NCI-H82 (cell line): ENCODE results near the gene TMEM243.
A peak's percentile ranks its signal among the peaks of the same experiment; 100 is the strongest.
"Not testable (repeated sequence)": the region's sequence is repeated elsewhere in the genome, so short reads cannot be mapped to it uniquely, and the experiment has no call there.

Source experiments
- DNase-seq: peaks from one replicate; lab custom pipeline; 2025; lab: John Stamatoyannopoulos, UW

TMEM243 gene

DNA sequence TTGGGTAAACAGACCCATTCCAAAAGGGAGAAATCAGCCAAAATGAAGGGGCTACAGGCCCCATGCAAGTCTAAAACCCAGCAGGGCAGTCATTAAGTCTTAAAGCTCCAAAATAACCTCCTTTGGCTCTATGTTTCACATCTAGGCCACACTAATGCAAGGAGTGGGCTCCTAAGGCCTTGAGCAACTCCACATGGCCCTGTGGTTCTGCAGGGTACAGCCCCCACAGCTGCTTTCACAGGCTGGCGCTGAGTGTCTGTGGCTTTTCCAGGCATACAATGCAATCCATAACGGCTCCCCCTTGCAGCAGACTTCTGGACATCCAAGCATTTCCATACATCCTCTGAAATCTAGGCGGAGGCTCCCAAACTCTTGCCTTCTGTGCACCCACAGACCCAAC, 9.0 kb downstream of the TMEM243 start:
- DNase-seq: no peak

DNA sequence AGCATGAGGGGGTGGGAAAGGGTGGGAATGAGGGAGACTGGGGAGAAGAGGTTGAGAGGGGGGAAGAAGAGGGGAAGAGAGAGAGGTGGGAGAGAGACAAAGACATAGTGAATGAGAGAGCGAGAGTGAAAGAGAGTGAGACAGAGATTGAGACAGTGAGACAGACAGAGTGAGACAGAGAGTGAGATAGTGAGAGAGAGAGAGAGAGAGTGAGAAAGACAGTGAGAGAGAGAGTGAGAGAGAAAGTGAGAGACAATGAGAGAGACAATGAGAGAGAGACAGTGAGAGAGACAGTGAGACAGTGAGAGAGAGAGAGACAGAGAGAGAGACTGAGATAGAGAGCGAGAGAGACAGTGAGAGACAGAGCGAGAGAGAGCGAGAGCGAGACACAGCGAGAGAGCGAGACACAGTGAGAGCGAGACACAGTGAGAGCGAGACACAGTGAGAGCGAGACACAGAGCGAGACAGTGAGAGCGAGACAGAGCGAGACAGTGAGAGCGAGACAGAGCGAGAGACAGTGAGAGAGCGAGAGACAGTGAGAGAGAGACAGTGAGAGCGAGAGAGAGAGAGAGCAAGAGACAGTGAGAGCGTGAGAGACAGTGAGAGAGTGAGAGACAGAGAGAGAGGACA, 10.1 kb downstream of the TMEM243 start:
- DNase-seq: no peak

DNA sequence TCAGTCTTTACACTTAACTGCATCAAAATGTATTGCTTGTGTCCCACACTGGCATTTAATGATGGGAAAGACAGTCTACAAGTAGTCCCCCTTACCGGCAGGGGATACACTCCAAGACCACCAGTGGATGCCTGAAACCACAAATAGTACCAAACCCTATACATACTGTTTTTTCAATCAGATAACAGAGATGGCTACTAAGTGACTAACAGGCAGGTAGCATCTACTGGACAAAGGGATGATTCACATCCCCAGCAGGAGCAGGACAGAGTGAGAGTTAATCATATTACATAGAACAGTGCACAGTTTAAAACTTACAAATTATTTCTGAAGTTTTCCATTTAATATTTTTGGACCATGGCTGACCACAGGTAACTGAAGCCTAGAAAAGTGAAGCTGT, 13.2 kb downstream of the TMEM243 start:
- DNase-seq: no peak

DNA sequence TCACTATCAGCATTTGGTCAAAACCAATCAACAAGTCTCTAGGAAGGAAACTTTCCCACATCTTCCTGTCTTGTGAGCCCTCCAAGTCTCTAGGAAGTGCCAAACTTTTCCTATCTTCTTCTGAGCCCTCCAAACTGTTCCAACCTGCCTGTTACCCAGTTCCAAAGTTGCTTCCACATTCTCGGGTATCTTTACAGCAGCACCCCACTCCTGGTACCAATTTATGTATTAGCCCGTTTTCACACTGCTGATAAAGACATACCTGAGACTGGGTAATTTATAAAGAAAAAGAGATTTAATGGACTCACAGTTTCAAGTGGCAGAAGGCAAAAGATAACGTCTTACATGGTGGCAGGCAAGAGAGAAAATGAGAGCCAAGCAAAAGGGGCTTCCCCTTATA, 13.8 kb downstream of the TMEM243 start:
- not testable (repeated sequence) for DNase-seq

DNA sequence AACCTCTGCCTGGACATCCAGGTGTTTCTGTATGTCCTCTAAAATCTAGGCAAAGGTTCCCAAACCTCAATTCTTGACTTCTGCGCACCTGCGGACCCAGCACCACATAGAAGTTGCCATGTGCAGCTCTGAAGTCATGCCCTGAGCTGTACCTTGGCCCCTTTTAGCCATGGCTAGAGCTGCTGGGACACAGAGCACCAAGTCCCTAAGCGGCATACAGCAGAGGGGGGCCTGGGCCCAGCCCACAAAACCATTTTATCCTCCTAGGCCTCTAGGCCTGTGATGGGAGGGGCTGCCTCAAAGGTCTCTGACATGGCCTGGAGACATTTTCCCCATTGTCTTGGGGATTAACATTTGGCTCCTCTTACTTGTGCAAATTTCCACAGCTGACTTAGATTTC, 14.6 kb downstream of the TMEM243 start:
- DNase-seq: peak; percentile 19

DNA sequence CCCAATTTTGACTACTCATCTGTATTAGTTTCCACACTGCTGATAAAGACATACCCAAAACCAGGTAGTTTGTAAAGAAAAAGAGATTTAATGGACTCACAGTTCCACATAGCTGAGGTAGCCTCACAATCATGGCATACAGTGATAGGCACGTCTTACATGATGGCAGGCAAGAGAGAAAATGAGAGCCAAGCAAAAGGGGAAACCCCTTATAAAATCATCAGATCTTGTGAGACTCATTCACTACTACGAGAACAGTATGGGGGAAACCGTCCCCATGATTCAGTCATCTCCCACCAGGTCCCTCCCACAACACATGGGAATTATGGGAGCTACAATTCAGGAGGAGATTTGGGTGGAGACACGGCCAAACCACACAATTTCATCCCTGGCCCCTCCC, 15.6 kb downstream of the TMEM243 start:
- DNase-seq: not testable (repeated sequence)

DNA sequence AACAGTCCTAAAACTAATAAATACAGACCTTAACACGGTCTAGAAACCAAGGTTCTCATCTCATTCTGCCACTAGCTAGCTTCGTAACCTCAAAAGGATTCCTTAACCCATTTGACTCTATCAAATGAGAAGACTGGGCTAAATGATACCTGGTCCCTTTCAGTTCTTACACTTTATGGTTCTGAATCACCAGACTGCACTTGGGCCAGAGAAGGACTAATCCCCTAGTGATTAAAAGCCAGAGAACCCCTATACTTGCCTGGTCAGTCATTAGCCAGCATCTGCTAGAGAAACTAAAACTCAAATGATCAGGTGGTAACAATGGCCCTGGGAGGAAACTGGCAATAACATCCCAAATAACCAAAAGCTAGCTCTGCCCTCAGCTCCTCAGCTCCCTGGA, 16.8 kb downstream of the TMEM243 start:
- DNase-seq: no peak

DNA sequence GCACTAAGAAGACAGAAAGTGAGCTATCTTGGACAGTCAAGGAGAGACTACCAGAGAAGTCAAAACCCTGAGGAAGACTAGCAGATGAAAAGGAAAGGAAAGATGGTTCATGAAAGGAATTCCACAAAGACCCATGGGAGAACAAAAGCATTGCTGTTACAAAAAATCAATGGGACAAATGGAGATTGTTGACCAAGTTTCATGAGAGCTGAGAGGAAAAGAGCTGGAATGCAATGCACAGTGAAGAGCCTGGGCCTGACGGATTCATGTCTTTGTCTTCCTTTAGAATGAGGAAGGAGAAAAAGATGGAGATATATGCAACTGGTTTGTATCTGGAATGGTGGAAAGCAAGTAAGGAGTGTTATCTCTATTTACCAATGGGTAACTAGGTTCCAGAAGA, 17.3 kb downstream of the TMEM243 start:
- no peak for DNase-seq

DNA sequence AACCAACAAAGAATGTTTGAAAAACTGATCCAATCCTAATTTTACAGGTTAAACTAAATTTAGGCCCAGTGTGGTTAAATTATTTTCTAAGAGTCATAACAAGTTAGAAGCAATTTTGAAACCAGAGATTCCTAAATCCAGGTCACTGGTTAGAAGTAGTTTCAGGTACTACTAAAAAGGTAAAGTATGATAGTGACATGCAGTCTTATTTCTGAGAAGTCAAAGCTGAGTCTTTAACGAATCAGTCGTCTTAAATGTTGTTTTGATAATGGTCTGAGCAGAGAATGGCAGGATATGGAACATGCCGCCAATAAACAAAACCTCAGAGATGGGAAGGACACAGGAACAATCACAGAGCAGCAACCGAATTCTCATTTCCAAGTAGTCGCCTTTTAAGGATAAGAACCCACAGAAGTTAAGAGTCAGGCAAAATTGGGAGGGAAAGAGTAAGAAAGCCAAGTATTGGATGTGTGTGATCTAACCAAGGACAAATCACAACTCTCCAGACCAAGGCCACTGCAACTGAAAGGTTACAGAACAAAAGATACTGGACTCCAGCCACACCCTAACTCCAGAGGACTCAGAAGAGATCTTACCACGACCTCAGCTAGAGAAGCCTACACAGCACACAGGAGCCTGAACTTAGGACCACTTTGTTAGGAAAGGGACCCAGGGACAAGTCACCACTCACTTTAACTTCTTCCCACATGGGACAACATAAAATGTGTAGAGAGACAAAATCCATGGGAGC, 19.7 kb downstream of the TMEM243 start:
- no peak for DNase-seq

DNA sequence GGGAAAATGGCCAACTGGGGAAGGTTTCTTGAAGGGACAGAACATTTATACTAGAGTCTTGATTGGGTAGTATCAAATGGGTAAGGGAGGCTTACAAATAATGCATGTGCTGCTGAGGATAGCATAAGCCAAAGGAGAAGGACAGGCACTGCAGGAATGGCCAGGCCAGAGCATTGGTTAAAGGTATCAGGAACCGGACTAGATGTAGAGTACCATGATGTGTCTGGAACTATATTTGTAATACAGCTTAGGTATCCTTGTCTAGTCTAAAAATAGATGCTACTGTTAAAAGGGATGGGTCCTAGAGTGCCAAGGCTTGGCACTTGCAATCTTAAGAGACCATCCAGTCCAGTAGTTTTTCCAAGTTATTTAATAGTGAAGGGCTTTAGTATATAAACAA, 20.3 kb downstream of the TMEM243 start:
- DNase-seq: no peak

DNA sequence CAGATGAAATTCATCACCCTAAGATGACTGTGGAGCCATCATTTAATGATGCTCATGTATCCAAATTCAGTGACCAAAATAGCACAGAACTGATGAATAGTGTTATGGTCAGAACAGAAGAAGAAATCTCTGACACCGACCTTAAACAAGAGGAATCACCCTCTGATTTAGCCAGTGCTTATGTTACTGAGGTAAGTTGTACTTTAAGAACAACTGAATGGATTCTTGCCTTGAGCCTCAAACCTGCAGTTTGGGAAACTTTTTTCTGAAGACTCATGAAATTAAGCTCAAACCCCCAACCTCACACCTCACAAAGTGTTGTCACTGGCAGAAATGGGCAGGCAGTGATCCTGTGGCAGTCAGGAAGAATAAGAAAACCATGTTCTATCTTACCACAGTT, 25.6 kb downstream of the TMEM243 start:
- DNase-seq: no peak

DNA sequence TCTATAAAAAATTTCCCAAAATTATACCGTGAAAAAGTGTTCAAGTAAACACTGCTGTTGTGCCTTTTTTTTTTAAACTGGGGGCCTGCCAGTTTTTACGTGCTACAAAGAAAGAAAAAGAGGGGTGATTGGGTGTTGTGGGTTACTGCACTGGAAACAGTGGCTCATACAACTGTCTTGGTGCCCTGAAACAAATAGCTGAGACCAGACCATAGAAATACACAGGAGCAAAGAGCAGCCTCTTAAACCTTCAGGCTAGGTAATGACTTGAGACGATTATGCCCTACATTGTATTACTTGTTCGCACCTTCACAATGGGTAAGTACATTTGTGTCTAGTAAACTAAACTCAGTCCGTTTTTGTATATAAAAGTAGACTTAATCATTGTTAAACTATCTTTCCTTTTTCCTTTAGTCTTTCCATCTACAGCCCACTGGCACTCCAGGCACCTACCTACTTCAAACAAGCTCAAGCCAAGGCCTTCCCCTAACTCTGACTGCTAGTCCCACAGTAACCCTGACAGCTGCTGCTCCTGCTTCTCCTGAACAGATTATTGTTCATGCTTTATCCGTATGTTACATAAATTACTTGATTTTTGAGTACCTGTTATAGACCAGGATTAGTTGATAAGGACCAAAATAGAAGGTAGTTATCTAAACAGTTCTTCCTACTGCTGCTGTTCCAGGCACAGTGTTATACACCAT, 26.6 kb downstream of the TMEM243 start:
- DNase-seq: no peak

DNA sequence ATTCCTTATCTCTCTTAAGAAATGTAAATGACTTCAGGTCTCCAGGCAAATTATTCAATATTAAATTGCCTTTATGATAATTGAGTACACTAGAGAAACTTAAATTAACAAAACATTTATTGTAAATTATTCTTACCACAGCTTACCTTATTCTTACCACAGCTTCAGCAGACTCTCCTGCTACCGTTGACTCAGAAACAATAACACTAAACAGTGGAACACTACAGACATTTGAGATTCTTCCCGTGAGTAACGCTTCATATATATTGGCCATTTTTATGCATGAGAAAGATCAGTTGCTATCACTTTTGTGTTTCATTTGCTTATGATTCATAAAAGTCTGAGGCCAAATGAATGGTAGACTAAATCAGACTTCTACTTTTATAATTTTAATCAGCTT, 28.7 kb downstream of the TMEM243 start:
- no peak for DNase-seq

DNA sequence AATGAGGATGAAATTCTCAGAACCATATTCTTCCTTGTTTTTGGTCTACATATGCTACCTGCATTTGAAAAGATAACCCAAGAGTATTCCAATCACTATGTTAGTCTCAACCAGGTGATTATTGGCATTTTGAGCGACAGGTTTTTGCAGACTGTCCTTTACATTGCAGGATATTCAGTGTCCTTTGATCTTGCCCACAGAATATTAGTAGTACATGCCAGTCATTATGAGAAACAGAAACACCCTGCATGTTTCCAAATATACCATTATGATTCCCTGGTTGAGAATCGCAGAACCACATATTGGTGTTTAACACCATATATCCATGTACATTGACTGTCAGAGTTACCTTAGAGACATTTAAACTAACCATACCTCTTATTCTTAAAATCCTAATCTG, 30.6 kb downstream of the TMEM243 start:
- no peak for DNase-seq

DNA sequence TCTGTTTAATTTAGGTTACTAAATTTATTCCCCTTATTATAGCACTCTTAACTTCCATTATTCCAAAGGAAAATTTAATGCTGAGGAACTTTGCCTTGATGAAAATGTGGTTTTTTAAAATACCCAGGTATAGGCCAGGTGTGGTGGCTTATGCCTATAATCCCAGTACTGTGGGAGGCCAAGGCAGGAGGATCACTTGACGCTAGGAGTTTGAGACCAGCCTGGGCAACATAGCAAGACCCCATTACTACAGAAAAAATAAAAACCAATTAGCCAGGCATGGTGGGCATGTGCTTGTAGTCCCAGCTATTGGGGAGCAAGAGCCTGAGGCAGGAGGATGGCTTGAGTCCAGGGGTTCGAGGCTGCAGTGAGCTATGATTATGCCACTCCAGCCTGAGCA, 32.4 kb downstream of the TMEM243 start:
- DNase-seq: no peak

DNA sequence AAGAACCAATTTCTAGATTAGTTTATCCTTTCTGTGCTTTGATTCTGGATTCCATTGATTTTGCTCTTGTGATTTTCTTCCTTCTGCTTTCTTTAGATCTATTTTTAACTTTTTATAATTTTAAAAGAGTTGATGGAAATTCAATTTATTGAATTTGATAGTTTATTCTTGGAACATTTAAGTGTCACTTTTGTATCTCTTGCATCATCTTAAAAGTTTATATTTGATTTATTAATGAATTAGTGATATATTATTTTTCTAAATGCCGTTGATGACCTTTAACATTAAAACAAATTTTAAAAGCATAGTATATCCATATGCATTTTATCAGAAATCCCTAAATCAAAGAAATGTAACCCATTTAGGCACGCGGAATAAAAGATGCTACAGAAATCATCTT, 40.4 kb downstream of the TMEM243 start:
- no peak for DNase-seq

DNA sequence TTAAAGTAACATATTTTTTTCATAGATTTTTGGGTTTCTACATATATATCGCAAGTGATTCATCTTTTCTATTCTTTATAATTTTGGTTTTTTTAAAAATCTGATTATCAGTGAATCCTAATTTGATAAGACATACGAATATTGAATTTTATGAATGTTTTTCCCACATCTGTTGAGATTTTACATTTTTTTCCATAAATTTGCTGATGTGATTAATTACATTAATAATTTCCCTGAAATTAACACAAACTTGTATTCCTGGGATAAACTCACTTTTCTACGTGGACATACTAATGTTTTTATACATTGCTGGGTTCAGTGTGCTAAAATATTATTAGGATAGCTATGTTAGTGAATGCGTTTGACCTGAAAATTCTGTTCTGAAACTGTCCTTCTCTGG, 41.2 kb downstream of the TMEM243 start:
- DNase-seq: no peak

DNA sequence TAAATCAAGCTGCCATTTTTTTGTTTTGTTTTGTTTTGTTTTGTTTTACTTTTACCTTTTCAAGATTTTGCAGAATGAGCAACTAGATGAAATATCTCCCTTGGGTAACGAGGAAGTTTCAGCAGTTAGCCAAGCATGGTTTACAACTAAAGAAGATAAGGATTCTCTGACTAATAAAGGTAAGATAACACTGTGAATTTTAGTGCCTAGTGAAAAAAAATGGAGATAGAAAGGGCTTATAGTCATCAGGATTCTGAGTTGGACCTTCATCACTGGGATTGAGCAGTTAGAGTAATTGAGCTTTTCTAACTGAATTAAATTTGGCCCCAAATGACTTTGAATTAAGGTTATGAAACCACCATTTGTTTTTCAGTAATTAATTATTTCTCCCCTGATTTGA, 46.1 kb downstream of the TMEM243 start:
- no peak for DNase-seq

DNA sequence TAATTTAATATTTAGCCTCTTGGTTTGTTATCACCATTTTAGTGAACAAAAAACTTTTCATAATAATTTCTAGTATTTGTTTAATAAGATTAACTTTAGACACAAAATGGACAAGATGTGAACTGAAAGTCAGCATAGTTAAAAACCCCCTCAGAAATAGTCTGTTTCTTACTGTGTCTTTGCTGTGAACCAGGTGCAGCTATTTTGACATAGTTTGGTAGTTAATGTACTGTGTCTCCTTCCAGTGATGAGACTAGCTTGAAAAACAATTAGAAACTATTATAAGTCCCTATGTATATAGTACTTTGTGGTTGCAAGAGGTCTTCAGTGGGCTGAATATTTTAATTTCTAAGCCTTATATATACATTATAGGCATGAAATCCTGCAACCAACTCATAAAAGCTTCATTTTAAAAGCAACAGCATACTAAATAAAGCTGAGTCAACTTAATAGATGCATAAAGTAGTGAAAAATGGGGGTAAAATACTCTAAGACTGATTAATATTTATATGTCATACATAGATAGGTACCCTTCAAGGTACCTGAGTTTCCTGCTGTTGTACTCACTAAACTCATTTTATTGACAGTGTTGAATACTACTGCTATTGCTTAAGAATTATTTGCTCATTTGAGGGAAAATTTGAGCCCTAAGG, 48.1 kb downstream of the TMEM243 start:
- DNase-seq: no peak

DNA sequence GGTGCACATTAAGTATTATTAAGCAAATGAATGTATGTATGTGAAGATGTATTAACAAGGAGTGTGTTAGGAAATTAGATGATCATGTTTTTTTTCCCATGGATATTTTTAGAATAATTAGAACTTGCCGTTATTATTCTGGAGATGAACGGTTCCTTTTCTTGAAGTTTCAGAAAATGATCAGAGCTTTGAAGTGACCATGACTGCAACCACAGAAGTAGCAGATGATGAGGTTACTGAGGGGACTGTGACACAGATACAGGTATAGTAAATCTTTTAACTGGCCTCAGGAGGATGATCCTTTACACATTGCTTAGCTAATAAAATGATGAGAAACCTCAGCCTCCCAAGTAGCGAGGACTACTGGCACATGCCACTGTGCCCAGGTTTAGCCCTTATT, 48.7 kb downstream of the TMEM243 start:
- no peak for DNase-seq

DNA sequence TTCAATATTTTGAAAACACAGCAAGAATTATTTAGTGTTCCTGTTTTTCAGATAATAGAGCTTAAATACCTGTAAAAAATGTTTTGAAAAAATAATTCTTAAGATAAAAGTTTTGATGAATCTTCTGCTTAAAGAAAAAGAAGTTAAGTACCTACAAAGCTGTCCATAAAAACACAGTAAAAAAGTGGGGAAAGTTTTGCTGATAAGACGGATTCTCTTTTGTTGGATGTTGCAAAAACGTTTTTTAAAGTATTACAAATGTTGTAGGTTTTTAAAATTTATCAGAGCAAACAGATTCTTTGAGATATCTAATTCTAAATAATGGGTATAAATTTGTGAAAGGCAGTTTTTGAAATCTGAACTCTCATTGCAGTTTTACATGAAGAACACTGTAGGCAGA, 55.1 kb downstream of the TMEM243 start:
- DNase-seq: no peak

DNA sequence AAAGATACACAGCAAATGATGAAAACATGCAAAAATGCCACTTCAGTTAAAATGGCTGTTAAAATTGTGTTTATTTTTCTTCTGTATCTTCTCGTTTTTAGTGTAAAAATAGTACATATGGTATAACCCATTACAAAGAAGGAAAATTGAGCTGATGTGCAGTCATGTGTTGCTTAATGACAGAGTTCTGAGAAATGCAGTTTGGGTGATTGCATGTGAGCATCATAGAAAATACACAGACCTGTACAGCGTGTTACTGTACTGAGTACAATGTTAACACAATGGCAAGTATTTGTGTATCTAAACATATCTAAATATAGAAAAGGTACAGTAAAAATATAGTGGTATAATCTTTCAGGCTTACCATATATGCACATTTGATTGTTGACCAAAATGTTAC, 60.0 kb downstream of the TMEM243 start:
- DNase-seq: no peak

DNA sequence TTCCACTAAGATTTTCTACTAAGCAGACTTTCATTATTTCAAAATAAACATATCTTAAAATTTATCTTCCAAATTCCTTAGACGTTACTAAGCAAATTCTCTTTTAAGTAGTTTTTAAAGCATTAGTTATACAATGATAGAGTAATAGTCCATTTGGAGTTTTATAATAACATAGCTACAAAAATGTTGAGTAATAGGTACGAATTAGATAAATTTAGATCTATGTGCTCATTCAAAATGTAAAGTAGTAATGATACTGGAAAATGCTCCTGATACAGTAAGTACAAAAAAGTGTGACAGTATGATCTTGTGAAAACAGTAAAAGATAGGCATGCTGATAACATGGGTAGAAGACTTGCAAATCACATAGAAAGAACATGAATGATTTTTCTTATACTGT, 62.8 kb downstream of the TMEM243 start:
- DNase-seq: no peak
